Activated T-cell treated with anti-CD3 and anti-CD28 coated beads, Interleukin-2, amount 50 U/mL, for 1 hour (primary cell): ENCODE results near the gene SLC22A17.
"Not testable (repeated sequence)": the region's sequence is repeated elsewhere in the genome, so short reads cannot be mapped to it uniquely, and the experiment has no call there.

ENCODE experiments used
- DNase-seq: peaks from one replicate; pipeline ENCODE4 v3.0.0-alpha.2; 2020

The SLC22A17 gene

GRCh38 chr14:23352506-23353432, at the start of gene SLC22A17:
SLC22A17 (minus strand) TSS chr14:23352887.
- DNase-seq, result peak; percentile 70

DNA sequence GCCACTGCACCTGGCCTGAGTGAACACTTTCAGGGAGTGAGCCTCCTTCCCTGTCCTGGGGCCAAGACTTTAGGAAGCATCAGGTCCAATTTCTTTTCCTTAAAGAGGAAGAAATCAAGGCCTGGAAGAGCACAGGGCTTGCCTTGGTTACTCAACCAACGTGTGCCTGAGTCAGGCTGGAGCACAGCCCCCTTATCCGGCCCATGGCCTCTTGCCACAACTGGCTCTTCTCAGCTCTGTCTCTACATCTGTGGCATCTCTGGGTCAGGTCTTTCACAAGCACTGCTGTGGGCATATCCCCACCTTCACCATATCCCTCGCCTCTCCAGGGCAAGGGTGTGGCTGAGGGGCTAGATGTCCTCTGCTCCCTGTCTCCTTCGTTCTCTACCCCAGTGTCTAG, 48.6 kb upstream of the SLC22A17 start:
- no peak for DNase-seq

DNA sequence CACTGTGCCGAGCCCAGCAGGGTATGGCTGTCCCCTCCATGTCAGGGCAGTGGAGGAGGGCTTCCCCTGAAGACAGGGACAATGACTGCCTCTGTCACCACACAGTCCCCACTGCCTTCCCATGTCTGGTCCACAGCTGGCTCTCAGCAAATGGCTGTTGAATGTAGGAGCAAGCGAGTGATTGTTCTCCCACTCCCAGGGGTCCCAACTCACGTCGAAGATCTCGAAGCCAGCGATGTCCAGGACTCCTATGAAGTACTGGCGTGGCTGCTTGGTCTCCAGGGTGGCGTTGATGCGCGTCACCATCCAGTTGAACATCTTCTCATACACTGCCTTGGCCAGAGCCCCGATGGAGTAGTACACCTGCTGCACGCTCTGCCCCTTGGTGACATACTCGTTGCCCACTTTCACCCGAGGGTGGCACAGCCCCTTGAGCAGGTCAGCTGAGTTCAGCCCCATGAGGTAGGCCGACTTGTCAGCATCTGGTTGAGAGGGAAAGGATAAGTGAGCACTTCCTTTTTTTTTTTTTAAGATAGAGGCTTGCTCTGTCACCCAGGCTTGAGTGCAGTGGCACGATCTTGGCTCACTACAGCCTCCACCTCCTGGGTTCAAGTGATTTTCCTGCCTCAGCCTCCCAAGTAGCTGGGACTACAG, 47.9 kb upstream of the SLC22A17 start:
- DNase-seq, result not testable (repeated sequence)

GRCh38 chr14:23399591-23399990, 46.9 kb upstream of the SLC22A17 start:
- DNase-seq, result no peak

DNA sequence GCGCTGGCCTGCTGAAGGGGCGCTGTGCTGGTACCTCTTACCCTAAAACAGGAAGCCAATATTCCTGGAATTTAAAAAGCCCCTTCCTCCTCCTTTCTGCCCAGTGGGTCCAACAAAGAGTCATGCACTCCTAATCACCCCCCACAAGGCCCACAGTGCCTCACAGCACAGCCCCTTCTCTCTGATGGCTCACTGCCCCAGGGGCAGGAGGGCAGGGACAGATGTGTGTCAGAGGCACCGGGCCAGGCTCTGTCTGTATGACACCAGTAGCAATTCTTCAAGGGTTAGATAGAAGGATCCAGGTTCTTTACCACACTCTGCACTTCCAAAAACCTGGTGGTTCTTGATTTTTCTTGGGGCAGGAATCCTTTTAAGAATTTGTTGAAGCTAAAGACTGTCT, 46.4 kb upstream of the SLC22A17 start:
- DNase-seq, result no peak

DNA sequence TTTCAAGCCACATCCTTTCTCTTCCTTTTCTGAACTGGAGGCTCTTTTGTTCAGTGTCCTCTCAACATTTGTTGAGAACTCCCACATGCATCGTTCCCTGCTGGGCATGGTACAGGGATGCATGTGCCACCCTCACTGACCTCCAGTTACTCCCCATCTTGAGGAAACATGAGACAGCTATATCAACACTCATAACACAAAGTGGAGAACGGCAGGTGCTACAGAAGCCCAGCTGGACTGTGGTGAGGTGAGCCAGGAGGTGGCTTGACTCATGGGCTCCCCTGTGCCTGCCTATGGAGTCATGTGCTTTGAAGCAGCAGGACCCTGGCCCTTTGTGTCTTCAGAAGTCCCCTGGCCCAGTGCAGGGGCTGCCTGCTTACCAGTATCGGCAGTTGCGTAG, 45.7 kb upstream of the SLC22A17 start:
- DNase-seq, result no peak

GRCh38 chr14:23396781-23397407, 44.2 kb upstream of the SLC22A17 start:
- no peak for DNase-seq

DNA sequence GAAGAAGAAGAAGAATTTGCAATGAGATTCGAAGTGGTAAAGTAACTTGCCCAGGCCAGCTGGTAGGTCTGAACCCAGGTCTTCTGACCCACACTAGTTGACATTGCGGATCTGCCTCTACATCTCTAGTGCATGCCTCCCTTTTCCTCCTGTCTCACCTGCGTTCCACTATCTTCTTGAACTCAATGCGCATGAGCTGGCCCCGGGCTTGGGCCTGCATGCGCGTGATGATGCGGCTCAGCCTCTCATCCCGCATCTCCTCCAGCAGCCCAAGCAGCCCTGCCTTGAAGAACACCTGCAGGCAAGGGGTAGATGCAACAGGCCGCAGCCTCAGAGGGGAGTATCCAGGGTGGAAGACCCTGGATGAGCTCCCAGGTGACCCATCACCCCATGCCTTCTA, 43.4 kb upstream of the SLC22A17 start:
- no peak for DNase-seq

DNA sequence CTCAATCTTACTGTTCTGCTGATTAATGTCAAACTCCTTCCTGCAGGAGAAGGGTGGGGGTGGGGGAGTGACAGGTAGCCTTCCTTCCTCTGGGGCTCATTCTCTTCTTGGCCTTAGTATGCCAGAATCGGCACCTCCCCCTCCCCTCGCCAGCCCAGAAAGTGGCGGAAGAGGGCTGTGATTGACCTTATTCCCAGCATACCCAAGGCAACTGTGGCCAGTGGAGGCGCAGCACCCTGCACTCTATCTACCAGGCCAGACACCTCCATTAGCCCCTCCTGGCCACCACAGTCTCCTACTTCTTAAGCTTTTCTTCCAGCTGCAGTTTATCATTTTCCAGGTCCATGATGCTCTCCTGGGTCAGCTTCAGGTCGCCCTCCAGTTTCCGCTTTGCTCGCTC, 39.9 kb upstream of the SLC22A17 start:
- no peak for DNase-seq

- not testable (repeated sequence) for DNase-seq
Observed at GRCh38 chr14:23389871-23390270, 37.2 kb upstream of the SLC22A17 start.

DNA sequence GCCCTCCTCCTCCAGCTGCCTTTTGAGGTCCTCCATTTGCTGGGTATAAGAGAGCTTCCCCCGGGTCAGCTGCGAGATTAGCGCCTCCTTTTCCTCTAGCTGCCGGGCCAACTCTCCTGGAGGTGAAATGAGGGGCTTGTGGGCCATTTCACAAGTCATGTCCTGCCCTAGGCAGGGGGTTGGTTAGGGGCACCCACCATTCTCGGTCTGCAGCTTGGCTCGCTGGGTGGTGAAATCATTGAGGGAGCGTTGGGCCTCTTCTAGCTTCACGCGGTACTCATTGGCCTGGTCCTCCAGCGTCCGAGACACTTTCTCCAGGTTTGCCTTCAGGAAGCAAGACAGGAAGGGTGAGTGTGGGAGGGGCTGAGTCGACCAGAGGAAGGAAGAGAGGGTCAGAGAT, 36.7 kb upstream of the SLC22A17 start:
- no peak for DNase-seq

GRCh38 chr14:23388996-23389395, 36.3 kb upstream of the SLC22A17 start:
- DNase-seq, result no peak

DNA sequence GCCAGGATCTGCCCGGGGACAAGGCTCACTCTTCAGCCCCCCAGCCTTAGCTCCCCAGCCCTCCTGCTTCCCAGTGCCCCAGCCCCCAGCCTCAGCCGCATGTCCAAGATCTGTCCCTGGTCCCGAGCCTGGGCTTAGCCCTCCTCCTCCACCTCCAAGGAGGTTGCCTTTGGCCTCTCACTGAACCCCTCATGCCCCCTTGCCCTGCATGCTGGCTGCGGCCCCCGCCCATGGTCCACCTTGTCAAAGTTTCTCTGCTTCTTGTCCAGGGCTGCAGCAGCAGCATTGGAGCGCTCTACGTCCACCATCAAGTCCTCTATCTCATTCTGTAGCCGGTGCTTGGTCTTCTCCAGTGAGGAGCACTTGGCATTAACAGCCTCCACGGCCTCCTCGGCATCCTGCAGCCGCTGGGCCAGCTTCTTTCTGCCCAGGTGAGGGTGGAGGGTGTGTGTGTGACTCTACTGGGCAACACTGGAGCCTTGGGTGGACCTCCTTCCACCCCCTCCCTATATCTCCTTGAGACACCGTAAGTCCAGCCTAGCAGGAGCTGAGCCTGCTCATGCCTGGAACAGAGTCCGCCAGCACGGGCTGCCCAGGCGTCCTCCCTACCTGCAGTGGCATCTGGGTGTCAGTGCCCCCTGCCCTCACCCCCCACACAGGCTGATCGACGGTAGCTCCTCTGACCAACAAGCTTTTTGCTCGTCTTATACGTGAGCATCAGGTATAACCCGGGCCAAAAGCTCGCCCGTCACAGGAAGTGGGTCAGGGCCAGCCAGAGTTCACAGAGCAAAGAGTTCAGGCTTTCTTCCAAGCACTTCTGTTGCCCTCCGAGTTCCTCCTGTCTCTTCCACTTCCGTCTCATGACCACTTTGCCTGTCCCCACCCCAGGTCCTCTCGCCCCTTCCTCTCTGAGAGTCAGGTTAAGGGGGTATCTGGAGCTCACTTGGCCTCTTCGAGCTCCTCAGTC, 35.5 kb upstream of the SLC22A17 start:
- DNase-seq, result no peak

GRCh38 chr14:23386999-23387398, 34.3 kb upstream of the SLC22A17 start:
- no peak for DNase-seq

- not testable (repeated sequence) for DNase-seq
Observed at GRCh38 chr14:23386266-23386657, 33.6 kb upstream of the SLC22A17 start.

DNA sequence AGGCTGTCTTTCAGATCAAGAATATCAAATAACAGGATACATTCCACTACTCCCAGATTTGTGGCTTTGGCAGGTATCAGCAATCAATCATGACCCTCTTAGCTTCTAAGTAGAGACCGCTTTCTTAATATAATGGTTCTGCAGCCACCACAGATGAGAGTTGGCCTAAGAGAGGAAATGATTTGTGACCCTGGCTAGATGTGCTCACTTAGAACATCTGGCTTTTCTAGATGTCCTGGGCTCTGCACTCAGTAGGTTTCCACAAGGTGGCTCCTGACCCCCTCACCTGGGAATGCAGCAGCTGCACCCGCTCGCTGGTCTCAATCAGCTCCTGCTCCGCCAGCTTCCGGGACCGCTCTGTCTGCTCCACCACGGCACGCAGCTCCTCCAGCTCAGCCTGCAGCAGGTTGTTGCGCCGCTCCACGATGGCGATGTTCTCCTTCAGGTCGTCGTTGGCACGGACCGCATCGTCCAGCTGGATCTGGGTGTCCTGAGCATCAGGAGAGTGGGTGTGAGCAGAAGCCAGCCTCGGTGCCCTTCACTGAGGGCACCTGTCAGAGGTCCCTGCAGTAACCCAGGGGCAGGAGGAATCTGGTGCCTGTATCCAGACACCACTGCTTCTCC, 33.1 kb upstream of the SLC22A17 start:
- DNase-seq, result no peak

DNA sequence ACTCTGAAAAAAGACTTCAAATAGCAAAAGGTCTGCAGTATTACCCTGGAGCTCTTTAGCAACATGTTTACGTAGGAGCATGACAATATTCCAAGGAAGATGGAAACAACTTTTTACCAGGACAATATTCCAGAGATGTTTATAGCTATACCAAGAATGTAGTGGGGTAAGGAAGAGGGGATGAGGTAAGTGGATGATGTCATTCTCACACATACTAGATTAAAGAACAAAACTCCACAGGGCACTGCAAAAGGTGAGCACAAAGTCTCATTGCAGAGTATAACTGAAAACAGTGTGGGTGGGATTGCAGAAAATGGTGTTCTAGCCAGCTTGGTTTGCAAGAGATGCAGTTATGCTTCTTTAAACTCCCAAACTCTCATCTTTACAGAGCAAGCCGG, 32.6 kb upstream of the SLC22A17 start:
- DNase-seq, result no peak

DNA sequence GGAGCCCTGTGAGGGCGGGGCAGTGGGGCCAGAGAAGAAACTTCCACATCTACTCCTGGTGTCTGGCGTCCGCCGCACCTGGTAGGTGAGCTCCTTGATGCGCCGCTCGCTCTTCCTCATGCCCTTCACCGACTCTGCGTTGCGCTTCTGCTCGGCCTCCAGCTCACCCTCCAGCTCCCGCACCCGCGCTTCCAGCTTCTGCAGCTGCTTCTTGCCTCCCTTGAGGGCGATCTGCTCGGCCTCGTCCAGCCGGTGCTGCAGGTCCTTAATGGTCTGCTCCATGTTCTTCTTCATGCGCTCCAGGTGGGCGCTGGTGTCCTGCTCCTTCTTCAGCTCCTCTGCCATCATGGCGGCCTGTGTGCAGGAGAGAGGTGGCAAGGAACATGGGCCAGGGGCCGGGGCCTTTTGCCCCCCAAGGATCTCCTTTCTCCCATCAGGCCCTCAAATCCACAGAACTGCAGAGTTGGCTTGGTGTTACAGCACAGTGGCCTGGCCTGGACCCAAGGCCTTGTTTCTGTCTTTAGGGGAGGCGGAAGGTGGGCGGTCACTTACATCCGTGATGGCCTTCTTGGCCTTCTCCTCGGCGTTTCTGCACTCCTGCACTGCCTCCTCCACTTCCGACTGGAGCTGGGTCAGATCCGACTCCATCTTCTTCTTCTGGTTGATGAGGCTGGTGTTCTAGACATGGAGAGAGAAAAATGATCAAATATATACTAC, 31.8 kb upstream of the SLC22A17 start:
- no peak for DNase-seq

DNA sequence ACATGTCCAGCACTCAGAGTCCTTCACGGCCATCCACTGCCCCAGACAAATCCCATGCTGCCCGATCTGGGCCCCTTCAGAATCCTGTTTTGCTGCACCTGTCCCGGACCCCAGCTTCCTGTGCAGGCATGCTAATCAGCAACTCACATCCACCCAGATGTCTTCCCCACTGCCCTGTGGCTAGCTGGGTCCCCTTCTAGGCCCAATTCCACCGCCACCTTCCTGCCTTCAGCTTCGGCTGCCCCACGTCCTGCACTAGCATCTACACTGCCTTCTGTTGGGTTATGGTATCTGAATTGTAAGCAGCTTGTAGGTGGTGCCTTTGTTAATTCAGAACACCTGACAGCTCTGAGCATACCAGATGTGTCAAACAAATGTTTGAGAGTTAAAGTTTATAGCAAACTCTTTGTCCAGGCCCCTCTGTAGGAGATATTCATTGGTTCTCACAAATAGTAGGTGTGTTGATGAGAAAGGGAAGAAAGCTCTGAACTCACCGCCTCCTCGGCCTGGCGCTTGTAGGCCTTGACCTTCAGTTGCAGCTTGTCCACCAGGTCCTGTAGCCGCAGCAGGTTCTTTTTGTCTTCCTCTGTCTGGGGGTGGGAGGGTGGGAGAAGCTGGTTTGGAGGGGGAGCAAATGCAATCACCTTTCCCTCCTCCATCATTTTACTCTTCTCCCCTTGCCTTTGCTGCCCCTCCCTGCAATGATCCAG, 30.2 kb upstream of the SLC22A17 start:
- DNase-seq, result no peak

DNA sequence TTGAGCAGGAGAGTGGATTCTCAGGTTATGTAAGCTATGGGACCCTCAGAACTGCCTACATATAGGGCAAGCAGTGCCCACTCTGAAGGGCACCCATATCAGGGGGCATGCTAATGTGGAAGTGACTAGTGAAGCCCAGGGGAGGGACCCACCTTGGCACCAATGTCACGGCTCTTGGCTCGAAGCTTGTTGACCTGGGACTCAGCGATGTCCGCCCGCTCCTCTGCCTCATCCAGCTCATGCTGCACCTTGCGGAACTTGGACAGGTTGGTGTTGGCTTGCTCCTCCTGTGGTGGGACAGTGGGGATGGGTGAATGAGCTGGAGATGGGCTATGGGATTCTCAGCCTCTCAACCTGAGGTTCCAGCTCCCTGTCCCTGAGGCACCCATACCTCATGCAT, 29.6 kb upstream of the SLC22A17 start:
- no peak for DNase-seq

- no peak for DNase-seq
Observed at GRCh38 chr14:23381871-23382270, 29.2 kb upstream of the SLC22A17 start.
